A673 (cell line): ENCODE data around the gene ABCD1. TPM values are rescaled to one million over a fixed set of nuclear protein-coding genes. Genes with fewer than 3 reads are reported as not detected.

ENCODE experiments used
- BruUV-seq: library from RNA; stranded (reverse); fragments of 400-500 nt; replicated peaks from 2 replicates; lab custom pipeline; 2021; lab: Mats Ljungman, UMichigan
- CTCF ChIA-PET: fragments of 300-600 bp; sonication (Branson Sonifier 250); formaldehyde crosslinking; loops from one replicate; lab custom pipeline; 2022; ENCODE audit warnings: antibody characterized with exemption; lab: Charles Lee
- POLR2A ChIA-PET: fragments of 300-600 bp; sonication (Branson Sonifier 250); formaldehyde crosslinking; loops from one replicate; lab custom pipeline; 2022; ENCODE audit warnings: antibody characterized with exemption; ENCODE audit not compliant: low non-redundant PET; lab: Charles Lee
- DNase-seq: peaks from one replicate; pipeline ENCODE4 v3.0.0-alpha.2; 2015; ENCODE audit warnings: low spot score
- H3K27ac ChIP-seq: fragments of 200-600 bp; sonication (generic); 2 replicates; pipeline ENCODE4 v1.5.1; 2016; ENCODE audit warnings: mixed run types, low read depth, mild to moderate bottlenecking, mixed read lengths, antibody characterized with exemption, low read length; ENCODE audit not compliant: poor library complexity, severe bottlenecking
- H3K27me3 ChIP-seq: fragments of 200-600 bp; sonication (generic); replicated peaks from 2 replicates; pipeline ENCODE4 v1.6.1; 2017; ENCODE audit warnings: mixed run types, low read depth, mild to moderate bottlenecking, mixed read lengths, antibody characterized with exemption, low read length; ENCODE audit not compliant: insufficient read depth, poor library complexity
- H3K36me3 ChIP-seq: fragments of 200-600 bp; sonication (generic); 2 replicates; pipeline ENCODE4 v1.6.1; 2016; ENCODE audit warnings: mixed run types, mild to moderate bottlenecking, mixed read lengths, antibody characterized with exemption, low read length; ENCODE audit not compliant: insufficient read depth, poor library complexity, severe bottlenecking
- H3K4me1 ChIP-seq: fragments of 200-600 bp; sonication (generic); 2 replicates; pipeline ENCODE4 v1.6.1; 2017; ENCODE audit warnings: mixed run types, mild to moderate bottlenecking, mixed read lengths, antibody characterized with exemption, low read length; ENCODE audit not compliant: insufficient read depth, poor library complexity, severe bottlenecking
- H3K4me3 ChIP-seq: fragments of 200-600 bp; sonication (generic); 2 replicates; pipeline ENCODE4 v1.5.1; 2016; ENCODE audit warnings: low read depth, mixed run types, mild to moderate bottlenecking, mixed read lengths, low read length; ENCODE audit not compliant: poor library complexity, severe bottlenecking
- H3K9me3 ChIP-seq: fragments of 200-600 bp; sonication (generic); 2 replicates; pipeline ENCODE4 v1.6.1; 2016; ENCODE audit warnings: mixed run types, low read depth, mild to moderate bottlenecking, mixed read lengths, antibody characterized with exemption, low read length; ENCODE audit not compliant: poor library complexity, severe bottlenecking
- CTCF ChIP-seq: fragments of 300-800, 200-600 bp; sonication (generic); conservative IDR thresholded peaks from 2 replicates; pipeline ENCODE4 v1.5.1; 2017; ENCODE audit warnings: low read depth, mild to moderate bottlenecking, antibody characterized with exemption, low read length, moderate library complexity, mixed read lengths
- EZH2 ChIP-seq: fragments of 200-600 bp; sonication (generic); IDR thresholded peaks from 2 replicates; pipeline ENCODE4 v1.6.1; 2017; ENCODE audit warnings: borderline replicate concordance, low read depth, mild to moderate bottlenecking, mixed read lengths, antibody characterized with exemption, low read length; ENCODE audit not compliant: poor library complexity, severe bottlenecking
- intact Hi-C: fragments of 100-400 bp; cut with micrococcal nuclease; formaldehyde crosslinking; loops from one replicate; pipeline ENCODE4 v1.10.0; 2022; ENCODE audit not compliant: unreplicated experiment
- total RNA-seq: library from RNA; stranded (reverse); gene quantifications from 2 replicates; pipeline ENCODE4 v1.2.3, GENCODE V29; 2021

Gene ABCD1
- total RNA-seq, 1 experiment from 2014 or later, result 7.8 TPM

GRCh38 chrX:153780678-153781427 lies 56.2 kb downstream of the ABCD1 start, which contains the start of gene SRPK3:
TSS of gene SRPK3 (plus strand) at chrX:153781041. CDS start at chrX:153781087, 46 bp downstream.
- Histone ChIP-seq H3K27me3 (no peaks in the 10 kb centered on the region), H3K27ac (no peak within 1 kb of the TSS), H3K9me3 (no peaks in the 10 kb centered on the region), H3K4me3 (no peak within 1 kb of the TSS), H3K4me1 (no peaks in the 10 kb centered on the region), H3K36me3 (no peaks in the 10 kb centered on the region)
- no peak for DNase-seq
- no TSS peak for BruUV-seq
- TF ChIP-seq CTCF (no peak), EZH2 (no peak)
- POLR2A ChIA-PET, result no interaction called here
- CTCF ChIA-PET, result no interaction called here
- intact Hi-C loops, result no loop called here

GRCh38 chrX:153781428-153782047 lies 56.9 kb downstream of the ABCD1 start:
- no peak overlapping the region for H3K4me3 ChIP-seq
- ChIA-PET CTCF (no interaction called here), POLR2A (no interaction called here)
- H3K4me1 ChIP-seq, result no peaks in the 10 kb centered on the region
- DNase-seq, result no peak
- TF ChIP-seq CTCF, result no peak
- no peak for TF ChIP-seq EZH2
- no TSS peak for BruUV-seq
- H3K36me3 ChIP-seq, result no peaks in the 10 kb centered on the region
- intact Hi-C loops, result no loop called here
- H3K9me3 ChIP-seq, result no peaks in the 10 kb centered on the region
- H3K27ac ChIP-seq, result no peak overlapping the region
- no peaks in the 10 kb centered on the region for H3K27me3 ChIP-seq

- Histone ChIP-seq H3K4me3 (no peak overlapping the region), H3K4me1 (no peaks in the 10 kb centered on the region), H3K27ac (no peak overlapping the region), H3K27me3 (no peaks in the 10 kb centered on the region), H3K9me3 (no peaks in the 10 kb centered on the region), H3K36me3 (no peaks in the 10 kb centered on the region)
- intact Hi-C loops, result no loop called here
- DNase-seq, result peak; percentile 14
- ChIA-PET CTCF (no interaction called here), POLR2A (no interaction called here)
- BruUV-seq, result no TSS peak
- TF ChIP-seq CTCF, result peak; percentile 31; the same call in 1 of the 2 replicates
- TF ChIP-seq EZH2, result no peak
Observed at GRCh38 chrX:153782313-153782712, 57.7 kb downstream of the ABCD1 start.
